NCI-H446 (cell line): ENCODE results near the gene FSTL3.

ENCODE experiments used
- DNase-seq, 2 experiments: peaks; one replicate each; lab custom pipeline; 2025; lab: John Stamatoyannopoulos, UW

FSTL3 gene

DNA sequence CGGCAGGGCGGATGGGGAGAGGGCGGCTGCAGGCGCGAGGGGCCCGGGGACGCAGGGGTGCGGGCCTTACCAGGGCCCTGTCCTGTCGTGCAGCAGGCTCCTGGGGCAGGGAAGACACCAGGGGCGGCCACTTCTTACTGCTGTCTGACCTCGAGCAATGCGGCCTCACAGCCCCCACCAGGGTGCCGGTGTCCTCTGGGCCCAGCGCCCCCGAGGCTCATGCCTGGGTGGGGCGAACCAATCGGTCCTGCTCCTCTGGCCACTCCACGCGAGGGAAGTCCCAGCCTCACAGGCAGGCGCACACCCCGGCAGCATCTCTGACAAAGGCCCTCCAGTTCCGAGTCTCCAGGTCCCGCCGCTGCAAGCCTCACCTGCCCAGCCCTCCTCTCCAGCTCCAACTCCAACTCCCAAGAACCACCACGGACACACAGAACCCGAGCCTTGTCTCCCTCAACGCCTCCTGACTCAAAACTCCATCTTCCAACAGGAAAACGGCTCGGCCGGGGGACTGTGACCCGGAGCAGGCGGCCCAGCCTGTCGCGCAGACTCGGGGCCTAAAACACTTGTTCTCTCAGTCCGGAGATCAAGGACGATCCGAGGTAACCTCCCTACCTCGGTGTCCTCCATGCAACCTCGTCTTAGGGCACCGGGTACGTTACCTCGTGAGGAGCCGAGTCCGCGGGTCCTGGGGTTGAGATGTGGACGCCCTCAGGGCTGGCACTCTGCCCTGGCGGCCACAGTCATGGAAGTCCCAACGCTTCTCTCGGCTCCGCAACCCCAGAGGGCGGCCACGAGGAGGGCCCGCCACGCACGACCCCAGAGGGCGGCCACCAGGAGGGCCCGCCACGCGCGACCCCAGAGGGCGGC is 30.0 kb upstream of the FSTL3 start:
- no peak for DNase-seq

DNA sequence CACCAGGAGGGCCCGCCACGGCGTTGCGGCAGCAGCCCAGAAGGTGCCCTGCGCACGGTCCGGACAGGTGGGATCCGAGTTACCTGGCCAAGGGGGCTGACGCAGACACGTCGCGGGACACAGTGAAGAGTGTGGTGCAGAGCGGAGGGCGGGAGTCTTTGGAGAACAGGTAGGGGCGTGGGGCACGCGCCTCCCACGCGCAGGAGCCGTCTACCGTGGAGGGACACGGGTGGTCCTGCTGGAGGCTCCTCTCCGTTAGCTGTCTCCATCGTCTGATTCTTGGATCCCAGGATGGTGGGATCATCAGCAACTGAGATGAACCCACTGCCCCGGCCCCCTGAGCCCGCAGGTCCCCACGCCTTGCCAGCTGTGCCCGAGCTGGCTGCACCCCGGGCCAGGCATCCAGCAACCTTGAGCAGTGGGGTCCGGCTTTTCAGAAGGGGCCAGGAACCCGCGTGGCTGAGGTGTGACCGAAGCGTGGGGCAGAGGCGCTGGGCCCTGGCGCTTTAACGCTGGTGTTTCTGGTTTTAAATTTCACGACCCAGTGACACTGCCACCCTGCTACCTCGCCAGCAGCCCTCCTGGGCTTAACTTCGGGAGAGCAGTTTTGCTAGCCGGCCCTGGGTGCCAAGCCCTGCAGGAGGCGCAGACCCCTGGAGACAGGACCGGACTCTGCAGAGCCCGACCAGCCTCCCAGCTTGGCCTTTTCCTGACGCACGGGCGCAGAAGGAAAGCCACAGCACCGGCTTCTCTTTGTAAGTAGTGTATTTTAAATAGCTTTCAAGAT is 29.2 kb upstream of the FSTL3 start:
- DNase-seq = no peak

DNA sequence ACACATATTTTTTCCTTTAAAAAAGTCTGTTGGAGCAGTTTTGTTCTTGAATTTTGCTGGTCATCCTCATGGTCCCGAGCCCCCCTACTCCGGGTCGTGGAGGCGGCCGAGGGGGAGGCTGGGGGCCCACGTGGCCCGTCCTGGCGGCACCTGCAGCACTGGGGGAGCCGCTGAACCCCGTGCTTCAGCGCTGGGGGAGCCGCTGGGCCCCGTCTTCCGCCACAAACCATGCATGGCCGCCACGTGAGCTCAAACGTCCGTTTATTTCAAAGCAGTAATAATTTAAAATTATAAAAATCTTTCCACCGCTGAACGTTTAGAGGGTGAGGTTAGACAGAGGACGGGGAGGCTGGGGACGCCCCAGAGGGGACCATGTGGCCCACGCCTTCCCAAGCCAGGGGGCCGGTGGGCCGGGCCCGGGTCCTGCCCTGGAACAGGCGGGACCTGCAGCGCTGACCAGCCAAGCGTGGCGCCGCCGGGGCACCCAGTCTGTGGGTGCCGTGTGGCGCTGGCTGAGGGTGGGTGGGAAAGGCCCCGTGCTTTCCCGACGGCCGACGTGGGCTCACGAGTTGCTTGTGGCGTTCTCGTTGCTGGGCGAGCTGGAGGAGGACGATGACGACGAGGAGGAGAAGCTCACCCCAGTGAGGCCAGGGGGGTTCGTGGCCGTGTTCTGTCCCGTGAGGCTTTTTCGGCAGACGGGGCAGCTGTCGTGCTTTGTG is 28.5 kb upstream of the FSTL3 start:
- no peak for DNase-seq

DNA sequence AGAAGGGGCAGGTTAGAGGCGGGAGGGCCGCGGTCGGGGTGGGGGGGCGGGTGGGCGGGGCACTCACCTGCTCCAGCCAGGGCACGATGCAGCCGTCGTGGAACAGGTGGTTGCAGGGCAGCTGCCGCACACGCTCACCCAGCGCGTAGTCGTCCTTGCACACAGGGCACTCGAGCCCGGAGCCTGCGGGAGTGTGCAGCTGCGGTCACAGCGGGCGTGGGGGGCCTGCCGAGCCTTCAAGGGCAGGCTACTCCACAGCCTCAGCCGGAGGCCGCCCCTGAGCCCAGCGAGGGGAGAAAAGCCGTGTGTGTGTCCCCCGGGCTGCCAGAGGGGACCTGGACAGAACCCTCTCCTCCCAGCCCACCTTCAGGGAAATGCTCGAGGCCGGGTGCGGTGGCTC is 27.9 kb upstream of the FSTL3 start:
- no peak for DNase-seq

DNA sequence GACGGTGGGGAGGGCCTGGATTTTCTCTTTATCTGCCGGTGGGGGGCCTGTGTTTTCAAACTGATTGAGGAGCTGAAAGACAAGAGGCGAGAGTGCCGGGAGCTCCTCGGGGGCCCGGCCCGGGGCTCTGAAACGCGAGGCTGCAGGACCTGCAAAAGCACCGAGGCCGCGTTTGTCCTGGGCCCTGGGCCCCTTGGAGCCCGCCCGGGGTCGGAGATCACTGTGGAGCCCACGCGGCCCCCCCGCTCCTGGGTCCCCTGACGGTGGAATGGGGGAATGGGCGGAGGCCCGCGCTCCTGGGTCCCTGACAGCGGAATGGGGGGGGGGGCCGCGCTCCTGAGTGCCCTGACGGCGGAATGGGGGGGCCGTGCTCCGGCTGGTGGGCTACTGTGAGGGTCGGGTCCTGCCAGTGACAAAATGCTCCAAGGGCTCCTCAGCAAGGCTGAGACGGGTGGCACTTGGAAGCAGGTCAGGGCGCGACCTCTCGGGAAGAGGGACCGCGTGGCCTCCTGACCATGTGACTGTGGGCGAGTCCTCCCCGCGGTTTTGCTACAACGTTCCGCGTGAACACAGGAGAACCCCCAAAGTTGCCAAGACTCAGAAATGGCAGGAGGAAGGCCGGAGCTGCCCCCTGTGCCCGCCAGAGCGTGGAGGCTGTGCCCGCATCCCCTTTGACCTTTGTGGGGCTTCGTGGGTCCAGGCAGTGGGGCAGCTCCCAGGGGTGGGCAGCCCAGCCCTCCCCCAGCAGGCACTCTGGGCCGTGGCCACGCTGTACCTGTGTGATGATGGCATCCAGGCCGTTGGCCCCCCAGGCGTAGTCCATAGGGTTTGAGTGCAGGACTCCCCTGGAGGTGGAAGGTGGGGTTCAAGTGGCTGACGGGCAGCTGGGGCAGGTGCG is 27.0 kb upstream of the FSTL3 start:
- no peak for DNase-seq

DNA sequence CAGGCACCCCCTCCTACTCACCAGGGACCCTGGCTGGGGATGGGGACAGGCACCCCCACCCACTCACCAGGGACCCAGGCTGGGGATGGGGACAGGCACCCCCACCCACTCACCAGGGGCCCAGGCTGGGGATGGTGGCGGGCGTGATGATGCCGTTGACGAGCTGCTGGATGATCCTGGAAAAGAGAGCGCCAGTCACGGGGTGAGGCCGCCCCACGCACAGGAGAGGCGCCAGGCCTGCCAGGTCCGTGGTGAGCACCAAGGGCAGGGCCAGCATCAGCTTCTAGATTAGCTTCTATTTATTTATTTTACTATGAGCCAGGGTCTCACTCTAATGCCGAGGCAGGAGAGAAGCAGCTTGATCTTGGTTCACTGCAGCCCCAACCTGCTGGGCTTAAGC is 26.1 kb upstream of the FSTL3 start:
- no peak for DNase-seq

DNA sequence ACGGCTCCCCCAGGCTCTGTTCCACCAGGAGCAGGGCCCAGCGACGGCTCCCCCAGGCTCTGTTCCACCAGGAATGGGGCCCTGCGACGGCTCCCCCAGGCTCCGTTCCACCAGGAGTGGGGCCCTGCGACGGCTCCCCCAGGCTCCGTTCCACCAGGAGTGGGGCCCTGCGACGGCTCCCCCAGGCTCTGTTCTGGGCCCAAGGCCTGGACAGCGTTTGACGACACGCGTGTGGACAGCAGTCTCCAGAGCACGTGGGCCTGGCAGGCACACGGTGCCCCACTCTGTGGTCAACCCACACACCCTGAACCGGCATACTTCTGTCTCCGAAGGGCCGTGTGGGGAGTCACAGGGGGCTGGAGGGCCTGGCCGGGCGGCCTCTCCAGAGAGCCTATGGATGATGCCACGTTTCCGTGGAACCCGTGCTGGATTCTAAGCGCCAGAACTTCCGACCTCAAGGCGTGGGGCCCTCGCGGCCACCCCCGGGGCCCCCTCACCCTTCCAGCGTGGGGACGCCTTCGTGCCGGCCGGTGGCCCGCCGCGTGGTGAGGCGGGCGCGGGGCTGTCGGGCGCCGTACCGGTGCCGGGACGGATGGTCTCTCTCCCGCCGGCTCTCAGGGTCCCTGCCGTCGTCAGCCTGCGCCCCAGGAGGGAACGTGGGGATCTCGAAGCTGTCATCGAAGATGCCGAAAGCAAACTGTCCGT is 24.9 kb upstream of the FSTL3 start:
- DNase-seq = no peak

DNA sequence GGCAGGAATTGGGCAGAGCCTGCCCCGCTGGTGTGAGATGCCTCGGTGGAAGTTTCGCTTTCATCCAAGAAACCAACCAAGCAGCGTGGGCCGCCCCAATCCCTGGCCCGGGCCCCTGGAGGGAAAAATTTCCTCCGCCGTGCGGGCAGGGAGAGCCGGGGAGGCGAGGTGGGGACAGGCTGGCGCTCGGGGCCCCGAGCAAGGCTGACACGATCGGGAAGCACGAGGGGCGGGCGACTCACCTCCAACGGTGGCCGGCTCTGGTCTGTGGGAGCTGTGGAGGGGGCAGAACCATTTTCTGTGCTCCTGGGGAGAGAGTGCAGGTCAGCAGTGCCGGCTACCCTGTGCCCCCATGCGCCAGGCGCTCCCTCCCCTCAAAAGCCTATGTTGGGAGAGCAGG is 24.2 kb upstream of the FSTL3 start:
- DNase-seq = no peak

DNA sequence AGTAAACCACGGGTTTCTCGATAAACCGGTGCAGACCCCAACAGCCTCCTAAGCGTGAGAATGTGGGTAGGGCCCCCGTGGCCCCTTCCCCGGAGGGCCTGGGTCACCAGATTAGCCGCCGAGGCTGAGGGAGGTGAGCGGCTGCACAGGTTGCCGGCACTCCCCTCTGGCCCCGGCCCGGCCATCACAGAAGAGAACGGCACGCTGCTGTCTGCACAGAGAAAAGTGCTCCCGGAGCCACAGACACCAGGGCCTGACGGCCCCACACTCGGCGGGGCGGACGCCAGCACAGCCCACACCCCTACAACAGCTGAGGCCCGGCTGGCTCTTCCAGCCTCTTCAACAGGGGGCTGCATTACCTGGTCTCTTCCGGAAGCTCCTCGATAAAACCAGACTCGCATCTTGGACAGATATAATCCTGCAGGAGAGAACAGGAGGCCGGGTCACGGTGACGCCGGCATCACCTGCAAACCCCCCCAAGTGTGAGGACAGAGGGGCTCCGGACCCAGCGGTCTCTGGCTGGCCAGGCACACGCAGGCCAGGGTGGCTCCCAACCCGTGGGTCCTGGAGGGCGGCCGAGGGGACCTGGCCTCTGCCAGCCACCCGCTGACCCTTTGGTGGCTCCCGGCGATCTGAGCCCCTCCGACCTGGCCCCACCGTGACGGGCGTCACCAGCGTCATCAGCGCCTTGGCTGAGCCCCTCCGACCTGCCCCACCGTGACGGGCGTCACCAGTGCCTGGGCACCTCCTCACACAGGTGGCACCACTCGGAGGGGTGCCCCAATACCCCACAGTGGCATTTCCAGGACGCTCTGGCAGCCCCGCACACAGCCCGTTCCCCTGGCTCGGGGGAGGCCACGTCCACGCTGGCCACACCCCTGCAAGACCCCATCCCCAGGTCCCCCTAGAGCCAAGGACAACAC is 23.5 kb upstream of the FSTL3 start:
- no peak for DNase-seq

DNA sequence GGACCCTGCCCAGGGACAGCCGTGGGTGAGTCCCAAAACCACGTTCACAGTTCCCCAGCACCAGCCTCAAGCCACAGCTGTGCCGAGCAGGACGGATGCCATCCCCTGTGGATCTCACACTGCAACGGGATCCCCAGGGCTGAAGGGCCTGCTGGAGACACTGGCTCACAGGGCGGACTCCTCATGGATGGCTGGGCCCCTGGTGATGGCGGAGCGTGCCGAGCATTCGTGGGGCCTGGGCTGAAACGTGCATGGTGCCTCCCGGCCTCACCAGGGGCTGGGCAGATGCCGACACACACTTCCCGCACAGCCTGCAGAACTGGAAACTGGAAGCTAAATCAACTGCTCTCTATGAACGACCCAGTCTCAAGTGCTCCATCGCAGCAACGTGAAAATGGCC is 22.8 kb upstream of the FSTL3 start:
- DNase-seq = no peak

DNA sequence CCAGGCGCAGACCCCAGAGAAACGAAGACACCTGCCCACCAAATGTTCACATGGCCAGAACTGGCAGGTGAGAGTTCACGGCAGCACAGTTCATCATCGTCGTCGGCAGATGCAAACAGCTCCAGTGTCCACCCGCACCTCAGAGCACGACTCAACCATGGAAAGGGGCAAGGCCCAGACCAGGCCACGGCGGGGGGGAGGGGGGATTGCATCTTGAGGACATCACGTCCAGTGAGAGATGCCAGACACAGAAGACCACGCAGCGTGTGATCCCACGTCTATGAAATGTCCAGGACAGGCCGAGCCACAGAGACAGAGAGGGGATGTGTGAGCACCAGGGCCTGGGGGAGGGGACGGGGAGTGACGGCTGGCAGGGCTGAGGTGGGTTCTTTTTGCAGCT is 20.5 kb upstream of the FSTL3 start:
- DNase-seq = no peak

DNA sequence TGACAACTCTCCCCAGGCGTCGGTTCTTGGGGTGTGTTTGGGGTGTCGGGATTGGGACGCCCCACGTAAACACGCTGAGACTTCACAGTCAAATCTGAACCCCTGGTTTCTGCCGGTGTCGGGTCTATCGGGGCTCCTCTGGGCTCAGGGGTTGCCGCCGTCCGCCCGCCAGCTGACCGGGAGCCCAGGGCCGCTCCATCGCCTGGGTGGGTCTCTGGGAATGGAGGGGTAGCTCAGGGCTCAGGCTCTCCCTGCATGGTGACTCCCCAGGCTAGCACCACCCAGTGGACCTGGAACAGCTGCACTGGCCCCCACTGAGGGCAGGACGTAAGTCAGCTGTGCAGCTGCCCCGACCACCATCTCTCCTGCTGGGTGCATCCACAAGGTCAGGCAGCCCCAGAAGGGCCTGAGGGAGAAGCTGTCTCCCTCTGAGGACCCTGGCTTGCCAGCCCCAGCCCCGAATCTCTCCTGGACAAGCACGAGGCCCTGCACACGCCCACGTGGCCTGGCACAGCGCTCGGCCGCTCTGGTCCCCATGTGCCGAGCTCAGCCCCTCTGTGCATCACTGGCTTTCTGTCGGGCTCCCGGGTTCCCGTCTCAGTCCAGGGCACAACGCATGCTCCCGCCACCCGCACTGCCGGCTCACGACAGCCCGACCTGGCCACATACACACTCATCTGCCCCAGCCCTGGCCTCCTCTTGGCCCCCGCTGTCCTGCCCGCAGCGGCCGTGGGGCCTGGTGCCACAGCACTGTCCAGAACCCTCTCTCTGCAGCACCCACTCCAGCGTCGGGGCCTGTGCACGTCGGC is 19.2 kb upstream of the FSTL3 start:
- no peak for DNase-seq

DNA sequence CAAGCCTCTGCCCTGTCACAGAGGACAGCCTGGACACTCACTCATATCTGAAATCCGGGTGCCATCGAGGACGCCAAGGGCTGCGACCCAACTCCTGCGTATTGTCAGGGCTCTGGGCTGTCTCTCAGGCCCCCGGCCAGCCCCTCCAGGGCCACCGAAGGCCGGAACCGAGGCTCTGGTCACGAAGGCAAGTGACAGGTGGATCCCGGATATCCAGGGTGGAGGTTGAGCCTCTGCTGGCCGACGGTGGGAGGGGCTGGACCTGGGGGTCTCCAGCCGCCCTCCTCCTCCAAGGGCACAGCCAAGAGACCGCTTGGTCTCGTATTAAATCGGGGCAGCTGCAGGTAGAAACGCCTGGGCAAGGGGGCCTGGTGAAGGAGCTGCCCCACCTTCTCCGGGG is 18.6 kb upstream of the FSTL3 start:
- DNase-seq = no peak

DNA sequence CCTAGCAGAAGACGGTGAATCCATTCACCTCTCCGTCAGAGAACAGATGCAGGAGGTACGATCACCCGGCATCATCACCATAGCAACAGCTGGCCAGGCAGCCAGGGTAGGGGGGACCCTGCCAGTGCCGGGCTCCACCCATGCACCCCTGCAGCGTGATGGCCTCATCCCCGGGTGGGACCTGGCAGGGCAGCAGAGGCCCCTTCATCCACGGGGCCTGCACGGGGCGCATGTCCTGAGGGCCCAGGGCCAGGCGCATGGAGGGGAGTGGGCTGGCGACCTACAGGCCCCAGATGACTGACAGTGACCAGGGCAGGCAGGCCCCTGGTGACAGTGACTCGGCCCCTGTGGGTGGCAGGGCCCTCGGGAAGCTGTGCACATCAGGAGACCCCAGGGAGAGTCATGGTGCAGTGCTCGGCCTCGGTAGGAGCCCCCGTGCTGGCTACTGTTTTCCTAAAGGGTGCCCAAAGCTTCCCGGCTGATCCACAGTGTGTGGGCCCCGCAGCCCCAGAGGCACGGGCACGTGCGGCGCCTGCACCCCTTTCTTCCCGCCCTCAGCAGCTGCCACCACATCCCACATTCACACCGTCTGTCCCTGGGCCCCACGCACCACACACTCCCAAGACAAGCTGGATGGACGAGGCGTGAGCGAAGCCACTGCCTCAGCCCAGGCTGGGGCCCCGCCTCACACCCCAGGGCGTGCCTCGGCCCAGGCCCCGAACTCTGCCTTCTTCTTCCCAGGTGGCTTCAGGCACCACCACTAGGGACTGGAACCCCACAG is 17.9 kb upstream of the FSTL3 start:
- no peak for DNase-seq

DNA sequence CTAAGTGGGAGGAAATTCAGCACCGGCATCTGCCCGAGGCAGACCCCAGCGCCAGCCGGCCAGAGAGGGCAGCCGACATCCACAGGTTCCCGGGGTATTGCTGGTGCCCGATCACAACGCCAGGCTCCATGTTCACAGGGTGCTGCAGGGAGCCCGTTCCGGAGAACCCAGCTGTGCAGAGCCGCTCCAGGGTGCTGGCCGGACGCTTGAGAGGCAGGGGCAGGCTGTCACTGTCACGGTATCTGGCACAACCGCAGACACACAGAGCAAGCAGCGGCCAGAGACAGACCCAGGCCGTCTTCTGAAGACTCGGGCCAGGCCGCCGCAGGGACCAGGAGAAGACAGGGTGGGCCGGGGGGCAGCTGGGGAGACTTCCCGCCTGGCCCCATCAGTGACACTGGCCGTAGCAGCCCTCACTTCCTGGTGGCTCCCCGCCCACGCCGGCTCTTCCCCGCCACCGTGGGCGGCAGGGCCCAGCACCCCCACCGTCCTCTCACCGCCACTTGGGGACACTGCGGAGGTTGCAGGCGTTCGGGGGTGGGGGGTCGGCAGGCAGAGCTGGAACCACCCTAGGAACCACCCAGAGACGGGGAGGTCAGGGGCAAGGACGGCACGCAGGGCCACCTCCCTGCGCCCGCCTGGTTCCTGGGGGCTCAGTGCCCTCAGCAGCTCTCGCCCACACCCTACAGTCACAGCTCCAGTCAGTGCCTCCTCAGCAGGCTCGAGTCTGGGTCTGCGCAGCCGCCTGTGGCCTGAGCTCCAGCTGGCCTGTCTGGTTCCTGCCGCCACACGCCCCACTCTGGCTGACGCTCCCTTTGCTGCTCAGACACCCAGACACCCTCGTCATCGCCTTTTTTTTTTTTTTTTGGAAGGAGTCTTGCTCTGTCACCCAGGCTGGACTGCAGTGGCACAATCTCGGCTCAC is 17.0 kb upstream of the FSTL3 start:
- DNase-seq = no peak

DNA sequence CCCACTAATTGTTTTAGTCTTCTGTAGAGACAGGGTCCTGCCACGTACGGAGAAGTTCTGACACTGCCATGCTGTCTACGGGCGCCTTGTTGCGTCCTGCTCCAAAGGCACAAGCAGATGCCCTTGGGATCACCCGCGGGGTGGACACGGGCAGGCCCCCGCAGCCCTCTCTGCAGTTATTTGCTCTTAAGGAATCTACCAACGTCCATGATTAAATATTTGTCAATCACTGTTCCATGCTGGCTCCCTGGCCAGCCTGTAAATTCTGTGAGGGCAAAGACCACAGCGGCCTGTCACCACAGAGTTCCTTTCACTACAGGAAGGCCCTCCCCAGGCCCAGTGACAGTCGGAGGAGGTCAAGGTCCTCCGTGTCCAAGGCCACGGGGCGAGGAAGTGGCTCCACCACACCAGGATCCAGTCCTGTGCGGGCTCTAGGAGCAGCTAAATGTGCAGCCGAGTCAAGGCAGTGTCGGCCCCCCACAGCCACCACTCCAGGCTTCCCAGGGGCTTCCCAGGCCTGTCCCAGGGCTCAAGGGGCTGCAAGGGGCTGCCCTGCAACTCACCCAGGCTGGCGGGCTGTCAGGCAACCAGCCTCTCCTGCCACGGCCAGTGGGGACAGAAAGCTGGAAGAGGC is 15.3 kb upstream of the FSTL3 start:
- no peak for DNase-seq
